NCI-H2029 (cell line): ENCODE data around the gene TNRC18.
A peak's percentile ranks its signal among the peaks of the same experiment; 100 is the strongest.
"Not testable (repeated sequence)": the region's sequence is repeated elsewhere in the genome, so short reads cannot be mapped to it uniquely, and the experiment has no call there.

Source experiments
- DNase-seq: peaks from one replicate; lab custom pipeline; 2025; lab: John Stamatoyannopoulos, UW

TNRC18 gene

DNA sequence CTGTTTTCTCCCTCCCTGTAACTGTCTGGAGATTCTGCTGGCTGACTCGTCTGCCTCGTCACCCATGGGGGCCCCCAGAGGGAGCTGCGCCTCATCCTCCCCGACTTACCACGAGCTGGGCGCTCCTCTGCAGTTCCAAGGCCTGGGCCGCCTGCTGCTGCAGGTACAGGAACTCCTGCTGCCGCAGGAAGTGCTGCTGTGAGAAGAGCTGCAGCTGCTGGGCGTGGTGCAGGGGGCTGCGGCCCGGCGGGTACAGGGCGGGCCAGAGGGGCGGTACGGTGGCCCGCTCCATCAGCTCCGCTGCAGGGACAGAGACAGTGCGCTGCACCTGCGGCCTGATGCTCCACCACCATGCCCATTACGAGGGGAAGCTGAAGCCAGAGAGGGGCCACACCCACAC, 47.7 kb downstream of the TNRC18 start:
- DNase-seq, result no peak

DNA sequence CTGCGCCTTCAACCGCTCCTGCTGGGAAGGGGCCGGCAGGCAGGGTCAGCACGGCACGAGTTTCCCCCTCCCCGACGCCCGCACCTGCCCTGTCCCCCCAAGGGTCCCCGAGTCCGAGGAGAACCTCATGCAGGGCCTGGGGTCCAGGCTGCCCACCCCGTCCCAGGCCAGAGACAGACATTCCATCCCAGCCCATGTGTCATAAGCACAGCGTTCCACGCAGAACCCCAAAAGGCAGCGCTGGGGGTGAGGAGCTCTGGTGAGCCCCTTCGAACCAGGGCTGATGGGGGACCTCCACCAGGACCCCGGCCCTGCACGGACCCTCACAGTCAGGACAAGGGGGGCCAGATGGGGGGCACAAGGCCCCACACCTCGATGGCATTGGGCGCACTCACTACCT, 49.2 kb downstream of the TNRC18 start:
- DNase-seq, result no peak

DNA sequence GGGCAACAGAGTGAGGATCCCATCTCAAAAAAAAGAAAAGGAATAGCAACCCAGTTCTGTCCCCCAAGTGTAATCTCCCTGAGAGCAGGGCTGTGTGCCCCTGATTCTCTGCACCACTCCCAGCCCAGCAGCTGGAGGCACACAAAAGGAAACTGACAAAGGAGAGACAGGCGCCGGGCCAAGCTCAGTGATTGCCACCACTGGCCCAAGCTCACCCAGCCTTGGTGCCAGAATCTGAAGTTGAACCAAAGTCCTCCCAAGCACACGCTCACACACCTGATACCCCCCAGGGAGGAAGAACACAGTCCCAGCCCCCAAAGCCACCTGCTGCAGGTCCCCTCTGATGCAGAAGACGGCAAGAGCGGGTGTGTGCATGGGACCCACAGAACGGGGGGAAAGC, 50.3 kb downstream of the TNRC18 start:
- DNase-seq, result no peak

DNA sequence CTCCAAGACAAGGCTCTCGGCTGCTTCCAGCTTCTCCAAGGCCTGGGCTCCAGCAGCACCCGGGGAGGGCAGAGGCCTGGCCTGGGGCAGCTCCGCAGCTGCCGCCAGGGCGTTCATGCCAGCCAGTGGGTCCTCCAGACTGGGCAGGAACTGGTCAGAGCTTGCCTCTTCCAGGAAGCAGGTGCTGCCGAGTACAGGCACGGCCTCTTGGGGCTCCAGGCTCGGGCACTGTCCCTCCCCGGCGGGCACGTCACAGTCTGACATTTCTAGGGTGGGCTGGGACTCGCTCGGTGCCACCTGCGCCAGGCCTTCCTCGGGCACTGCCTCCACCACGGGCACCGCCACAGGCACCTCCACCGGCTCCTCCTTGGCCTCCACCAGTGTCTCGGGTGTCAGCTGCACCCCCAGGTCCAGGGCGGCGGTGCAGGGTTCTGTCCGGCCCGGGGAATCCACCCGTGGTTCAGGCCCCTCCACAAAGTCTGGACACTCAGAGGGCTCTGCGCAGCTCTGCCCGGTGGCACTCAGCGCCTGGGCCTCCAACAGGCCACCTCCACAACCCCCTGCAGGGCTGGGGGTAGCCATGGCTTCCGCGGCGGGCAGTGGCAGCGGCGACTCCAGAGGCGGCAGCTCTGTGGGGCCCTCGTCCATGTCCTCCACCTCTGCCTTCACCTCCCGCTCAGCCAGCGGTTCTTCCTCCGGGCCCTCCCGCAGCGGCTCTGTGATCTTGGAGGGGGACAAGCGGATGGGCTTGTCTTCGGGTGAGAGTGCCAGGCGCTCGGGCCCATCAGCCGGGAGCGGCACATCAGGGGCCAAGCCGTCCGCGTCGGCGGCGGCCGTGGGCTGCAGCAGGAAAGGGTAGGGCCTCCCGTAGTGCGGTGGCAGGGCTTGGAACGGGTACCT, 52.9 kb downstream of the TNRC18 start:
- DNase-seq, result no peak

DNA sequence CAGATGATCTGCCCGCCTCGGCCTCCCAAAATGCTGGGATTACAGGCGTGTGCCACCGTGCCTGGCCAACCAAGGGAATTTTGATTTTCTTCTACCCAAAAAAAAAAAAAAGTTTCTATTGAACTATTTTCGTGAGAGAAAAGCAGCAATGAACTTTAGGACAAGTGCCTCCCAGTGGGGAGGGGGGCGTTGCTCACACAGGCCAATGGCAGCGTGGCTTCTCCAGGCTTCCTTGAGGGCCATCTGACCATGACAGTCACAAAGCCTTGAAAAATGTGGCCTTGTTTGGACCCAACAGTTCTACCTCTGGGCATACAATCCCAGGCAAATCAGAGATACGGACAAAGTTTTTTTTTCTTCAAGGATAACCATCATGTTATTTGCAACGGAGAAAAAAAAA, 56.0 kb downstream of the TNRC18 start:
- DNase-seq, result no peak

DNA sequence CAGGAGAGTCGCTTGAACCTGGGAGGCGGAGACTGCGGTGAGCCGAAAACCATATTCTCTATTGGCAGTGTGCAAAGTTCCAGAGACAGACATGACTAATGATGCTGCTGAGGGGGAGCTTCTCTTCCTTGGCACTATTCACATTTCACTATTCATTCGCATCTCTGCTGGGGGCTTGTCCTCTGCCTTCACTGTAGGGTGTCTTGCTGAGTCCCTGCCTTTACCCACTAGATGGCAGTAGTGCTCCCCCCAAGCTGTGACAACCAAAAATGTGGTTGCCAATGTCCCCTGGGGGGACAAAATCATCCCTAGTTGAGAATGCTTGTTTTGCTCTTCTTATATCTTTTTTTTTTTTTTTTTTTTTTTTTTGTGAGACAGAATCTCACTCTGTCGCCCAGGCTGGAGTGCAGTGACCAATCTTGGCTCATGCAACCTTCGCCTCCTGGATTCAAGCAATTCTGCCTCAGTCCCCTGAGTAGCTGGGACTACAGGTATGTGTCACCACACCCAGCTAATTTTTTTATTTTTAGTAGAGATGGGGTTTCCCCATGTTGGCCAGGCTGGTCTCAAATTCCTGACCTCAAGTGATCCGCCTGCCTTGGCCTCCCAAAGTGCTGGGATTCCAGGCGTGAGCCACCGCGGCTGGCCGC, 57.5 kb downstream of the TNRC18 start:
- DNase-seq, result peak; percentile 44

DNA sequence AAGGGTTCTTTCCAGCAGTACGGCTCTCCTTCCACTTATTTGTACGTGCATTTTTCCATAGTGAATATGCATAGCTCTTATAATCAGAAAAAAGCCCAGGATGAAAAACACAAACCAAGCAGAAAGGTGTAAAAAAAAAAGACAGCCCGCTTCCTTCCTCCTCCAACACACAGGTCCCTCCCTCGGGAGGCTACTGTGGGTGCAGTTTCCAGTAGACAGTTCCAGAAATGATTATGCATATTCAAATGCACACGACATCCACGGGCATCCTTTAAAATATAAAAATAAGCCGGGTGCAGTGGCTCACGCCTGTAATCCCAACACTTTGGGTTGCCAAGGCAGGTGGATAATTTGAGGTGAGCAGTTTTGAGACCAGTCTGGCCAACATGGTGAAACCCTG, 59.9 kb downstream of the TNRC18 start:
- no peak for DNase-seq

DNA sequence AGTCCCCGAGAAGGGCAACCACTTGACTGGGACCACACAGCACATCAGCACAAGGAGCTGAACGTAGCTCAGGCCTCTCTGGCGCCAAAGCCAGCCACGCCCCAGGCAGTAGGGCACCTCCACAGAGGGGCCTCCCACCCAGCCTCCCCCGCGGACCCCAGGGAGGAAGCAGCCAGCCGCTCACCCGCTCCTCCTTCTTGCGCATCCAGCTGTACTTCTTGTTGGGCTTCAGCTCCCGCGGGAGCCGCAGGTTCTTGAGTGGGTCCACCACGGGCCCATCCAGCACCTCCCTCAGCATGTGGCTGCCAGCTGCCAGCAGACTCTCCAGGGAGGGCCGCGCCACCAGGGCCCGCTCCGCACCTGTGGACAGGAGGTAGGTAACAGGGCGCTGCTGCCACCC, 61.2 kb downstream of the TNRC18 start:
- no peak for DNase-seq

DNA sequence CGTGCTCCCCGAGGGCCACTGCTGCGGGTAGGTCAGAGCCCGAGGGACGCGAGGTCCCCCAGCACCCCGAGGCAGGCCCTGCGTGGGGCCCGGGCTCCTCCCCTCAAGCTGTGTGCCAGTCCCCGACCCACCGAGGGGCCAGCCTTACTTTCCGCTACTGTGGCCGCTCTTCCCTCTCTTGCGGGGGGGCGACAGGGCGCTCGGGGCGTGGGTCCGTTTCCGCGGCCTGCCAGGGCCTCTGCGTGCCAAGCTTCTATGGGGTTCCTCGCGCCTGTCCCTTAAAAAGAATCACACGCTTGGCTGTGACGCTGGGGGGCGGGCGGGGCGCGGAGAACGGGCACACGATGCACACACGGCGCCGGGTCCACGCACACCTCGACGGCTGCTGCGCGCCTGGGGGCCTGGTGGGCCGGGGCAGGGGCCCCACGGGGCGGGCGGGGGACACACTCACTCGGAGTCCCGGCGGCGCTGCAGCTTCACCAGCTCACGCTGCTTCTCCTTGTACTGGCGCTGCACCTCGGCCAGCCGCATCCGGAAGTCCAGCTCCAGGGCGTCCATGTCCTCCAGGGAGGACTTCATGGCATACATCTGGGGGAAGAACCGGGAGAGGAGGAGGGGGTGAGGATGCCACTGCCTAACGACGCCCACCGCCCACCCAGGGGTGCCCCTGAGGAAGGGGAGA, 62.0 kb downstream of the TNRC18 start:
- no peak for DNase-seq

DNA sequence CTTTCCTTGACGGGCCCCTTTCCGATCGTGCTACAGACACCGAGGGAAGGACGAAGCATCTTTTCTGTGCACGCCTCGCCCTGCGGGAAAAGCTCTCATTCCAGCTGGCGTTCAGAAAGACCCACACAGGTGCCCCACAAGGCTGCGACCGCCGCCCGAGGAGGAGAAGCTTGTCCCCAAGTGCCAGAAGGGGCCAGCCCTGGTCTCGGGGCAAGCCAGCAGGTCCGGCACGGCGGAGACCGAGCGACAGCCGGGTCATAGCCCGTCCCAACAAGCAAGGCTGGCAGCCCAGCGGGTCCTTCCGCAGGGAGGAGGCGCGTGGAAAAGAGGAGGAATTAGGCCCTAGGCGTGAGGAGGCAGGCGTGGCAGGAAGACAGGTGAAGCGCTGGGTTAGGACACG, 62.7 kb downstream of the TNRC18 start:
- no peak for DNase-seq

DNA sequence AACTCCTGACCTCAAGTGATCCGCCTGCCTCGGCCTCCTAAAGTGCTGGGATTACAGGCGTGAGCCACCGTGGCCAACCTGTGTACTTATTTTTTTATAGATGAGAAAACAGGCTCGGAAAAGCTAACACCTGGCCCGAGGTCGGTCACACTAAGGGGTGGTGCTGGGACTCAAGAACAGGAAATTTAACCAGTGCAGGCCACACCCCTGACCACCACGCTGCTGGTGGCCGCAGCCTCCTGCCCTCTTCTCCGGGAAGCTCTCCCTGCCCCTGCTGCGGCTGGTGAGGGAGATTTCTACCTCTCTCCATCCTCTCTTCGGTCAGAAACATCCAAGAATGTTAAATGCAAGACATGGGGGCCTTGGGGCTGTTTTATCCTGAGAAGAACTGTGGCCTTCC, 63.2 kb downstream of the TNRC18 start:
- DNase-seq, result no peak

DNA sequence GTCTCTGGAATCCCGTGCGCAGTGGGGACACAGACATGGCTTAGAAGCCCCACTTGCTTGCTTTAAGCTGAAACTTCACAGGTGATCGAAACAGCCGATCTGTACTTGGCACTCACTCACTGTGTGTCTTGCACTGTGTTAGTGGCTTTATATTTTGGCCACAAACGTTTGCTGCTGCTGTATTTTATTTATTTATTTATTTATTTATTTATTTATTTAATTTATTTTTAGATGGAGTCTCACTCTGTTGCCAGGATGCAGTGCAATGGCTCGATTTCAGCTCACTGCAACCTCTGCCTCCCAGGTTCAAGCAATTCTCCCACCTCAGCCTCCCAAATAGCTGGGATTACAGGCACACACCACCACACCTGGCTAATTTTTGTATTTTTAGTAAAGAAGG, 63.6 kb downstream of the TNRC18 start:
- not testable (repeated sequence) for DNase-seq

DNA sequence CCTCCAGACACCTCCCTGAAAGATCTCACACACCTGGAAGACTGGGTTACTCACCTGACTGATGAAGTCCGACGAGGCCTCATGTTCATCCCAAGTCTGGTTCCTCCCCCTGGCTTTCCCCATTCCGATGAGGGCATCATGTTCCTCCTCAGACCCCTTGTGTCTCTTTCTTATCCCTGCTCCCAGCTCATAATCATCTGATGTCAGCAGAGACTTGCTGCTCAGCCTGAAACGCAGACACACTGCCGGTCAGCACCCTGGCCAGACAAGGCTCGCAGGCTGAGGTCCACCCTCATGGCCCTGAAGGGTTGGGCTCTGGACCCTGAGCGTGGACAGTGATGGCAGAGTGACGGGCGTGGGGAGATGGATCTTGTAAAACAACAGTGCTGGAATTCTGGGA, 64.3 kb downstream of the TNRC18 start:
- no peak for DNase-seq

DNA sequence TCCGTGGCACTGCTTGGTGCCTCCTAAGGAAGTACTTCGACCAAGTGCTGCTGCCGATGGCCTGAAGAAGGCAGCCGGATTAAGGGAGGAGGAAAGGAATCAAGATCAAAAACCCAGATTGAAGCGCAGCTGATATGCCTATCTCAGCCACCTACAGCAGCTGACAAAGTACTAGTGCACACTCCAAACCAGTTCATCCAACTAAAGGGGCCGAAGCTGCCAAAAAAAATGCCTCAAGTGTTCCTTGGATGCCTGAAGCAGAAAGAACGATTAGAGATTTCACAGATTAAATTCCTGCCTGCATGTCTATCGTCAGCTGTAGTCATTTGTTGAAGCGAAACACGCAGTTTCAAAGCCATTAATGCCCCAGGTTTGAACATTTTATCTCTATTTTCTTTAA, 65.7 kb downstream of the TNRC18 start:
- DNase-seq, result no peak

DNA sequence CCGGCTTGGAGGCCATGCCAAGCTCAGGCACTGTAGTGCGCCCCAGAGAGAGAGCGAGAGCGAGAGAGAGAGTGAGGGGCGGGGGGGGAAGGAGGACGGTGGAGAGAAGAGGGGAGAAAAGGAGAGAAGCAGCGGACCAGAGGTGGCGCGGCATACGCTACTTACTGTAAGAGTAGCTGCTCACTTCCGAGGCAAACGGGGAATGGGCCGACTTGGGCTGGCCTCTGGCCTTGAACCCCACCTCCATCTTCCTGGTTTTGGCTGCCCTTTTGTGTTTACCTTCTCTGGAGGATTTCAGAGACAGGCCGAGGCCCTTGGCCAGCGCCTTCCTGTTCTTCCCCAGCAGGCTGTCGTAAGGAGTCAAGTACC, 66.9 kb downstream of the TNRC18 start:
- no peak for DNase-seq

DNA sequence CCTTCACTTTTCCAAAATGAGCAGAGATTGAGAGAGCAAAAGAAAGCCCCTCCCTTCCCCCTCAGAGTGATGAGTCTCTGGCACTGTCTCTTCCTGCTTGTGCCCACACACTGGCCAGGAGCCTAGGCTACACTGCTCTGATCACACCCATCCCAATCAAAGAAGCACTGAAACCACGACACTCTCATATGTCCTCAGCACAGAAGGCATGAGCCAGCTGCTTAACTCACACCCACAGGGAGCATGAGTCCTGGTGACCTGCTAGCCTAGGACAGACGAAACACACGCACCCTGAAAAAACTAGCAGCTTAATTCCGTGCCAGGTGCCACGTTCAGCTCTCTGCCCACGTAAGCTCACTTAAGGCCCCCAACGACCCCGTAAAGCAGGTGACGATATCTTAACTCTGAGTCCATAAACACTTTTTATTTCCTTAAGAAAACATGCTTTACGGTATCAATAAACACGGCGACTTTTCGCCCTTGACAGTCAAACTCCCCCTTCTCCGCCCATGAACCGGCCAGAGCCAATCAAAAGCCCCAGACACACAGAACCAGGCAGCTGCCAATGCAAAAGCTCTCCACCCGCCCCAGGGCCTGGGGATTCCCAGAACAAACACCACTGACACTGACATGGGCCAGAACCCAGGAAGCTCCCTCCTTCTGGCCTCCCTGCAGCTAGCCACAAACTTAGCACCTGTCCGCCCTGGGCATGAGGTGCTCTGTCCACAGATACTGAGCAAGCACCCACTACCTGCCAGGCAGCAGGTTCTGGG, 69.0 kb downstream of the TNRC18 start:
- DNase-seq, result peak; percentile 53

DNA sequence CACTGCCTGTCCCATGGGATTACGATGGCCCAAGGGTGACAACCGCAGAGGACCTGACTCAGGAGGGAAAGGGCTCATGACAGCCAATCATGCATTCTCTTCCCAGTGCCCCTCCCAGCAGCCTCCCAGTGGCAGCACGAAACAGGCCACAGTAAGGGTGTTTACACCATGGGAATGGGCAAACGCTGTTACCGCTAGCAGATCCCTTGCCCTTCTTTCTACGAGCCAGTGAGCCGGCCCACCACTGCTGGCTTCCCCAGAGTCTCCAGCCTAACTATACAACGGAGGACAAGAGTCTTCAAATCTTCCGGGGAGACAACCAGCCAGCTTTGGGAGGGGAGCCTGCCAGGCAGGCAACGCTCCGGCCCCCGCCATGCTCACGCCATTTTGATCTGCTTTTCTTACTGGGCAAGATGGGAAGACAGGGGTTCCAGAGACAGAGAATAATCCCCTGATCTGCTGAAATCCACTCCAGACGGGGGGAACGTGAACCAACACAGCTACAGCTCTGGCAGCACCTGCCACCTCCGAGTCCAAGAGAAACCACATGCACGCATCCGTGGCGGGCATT, 71.1 kb downstream of the TNRC18 start:
- DNase-seq, result no peak

DNA sequence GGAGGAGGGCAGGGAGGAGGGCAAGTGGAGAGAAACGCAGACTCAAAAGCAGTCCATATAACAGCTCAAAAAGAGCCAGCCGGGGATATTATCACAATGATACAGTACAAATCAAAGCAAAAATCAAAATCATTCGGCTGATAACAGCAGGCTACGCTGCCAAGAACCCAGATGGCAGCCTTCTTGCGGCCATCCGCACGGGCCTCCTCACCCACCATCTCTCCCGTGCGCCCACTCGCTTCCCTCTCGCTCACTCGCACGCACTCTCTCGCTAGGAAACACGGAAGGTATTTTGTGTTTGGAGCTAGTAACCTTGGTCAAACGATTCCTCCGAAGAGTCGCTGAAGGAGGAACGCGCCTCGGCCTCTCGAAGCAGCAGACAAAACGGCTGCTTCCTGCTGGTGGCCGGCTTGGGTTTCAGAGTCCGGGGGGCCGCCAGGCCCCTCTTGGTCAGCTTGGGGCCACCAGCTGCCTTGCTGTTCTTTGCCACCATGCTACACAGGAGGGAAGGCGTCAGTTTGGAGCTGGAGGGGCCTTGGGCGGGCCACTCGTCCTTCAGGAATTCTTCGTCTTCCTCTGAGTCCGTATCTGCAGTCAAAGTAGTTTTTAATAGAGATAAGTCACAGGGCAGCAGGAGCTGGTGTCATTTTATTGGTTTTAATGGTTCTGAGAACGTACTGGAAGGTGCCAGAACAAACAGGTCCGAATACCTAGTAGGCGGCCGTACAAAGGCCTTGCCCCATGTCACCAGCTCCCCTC, 71.9 kb downstream of the TNRC18 start:
- DNase-seq, result no peak

DNA sequence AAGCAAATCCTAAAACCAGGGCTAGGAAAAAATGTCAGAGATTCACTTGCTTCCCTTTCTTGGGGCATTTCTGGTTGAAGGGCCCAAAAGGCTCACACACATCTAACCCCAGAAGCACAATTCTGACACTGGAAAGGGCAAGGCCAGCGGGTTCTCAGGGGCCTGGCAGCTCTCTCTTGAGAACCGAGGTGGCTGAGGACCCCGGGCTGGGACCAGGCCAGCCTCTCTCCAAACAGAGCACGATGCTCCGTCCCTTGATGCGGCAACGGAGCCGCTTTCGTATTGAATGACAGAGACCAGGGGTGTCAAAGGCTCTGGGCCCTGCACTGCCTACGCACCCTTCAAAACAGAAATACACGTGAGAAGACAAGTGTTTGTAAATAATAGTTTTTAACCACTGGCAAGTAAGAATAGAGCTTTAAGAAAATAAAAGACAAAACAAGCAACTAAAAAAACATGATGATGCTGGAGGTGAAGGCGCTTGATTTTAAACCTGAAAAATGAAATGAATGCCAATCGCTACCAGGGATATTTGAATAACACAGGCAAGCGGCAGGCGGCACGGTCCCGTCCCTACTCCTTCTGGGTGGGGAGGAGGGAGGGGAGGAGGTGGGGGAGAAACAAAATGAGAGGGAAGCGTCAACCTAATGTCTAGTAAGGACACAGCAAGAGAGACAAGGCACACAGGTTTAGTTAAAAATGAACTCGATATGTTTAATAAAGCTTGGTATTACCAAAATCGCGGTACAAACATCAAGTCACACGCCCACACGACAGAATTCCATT, 72.8 kb downstream of the TNRC18 start:
- no peak for DNase-seq

DNA sequence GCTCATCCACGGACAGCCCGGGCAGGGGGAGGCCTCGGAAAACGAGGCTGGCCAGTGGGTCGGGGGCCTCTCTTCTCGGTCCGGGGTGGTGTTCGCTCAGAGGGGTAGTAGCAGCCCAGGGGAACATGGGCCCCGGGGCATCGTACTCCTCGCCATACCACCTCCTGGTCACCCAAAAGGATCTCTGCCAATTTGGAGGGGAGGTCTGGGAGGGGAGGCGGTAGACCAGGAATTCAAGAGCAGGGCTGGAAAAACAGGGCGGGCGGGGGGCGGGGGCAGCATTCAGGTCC, 73.5 kb downstream of the TNRC18 start:
- DNase-seq, result no peak
